HS-27A (cell line): ENCODE results near the gene B4GALT3.
A peak's percentile ranks its signal among the peaks of the same experiment; 100 is the strongest.

ENCODE experiments used
- DNase-seq: peaks from one replicate; pipeline ENCODE4 v3.0.0-alpha.2; 2012; ENCODE audit warnings: low read depth, missing footprints

The B4GALT3 gene

DNA sequence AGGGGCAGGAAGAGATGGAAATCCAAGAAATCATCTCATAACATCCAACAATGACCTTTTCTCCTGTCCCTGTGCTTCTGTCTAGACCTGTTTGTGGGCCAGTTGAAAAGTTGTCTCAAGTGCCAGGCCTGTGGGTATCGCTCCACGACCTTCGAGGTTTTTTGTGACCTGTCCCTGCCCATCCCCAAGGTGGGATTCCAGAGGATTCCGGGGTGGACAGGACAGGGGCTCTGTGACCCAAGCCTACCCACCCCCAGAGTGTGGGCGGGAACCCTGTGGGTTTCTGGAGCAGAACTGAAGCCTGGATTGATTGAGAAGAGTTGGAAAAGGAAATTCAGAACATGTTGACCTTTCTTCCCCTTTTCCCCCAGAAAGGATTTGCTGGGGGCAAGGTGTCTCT is 13.5 kb downstream of the B4GALT3 start:
- DNase-seq, result no peak

DNA sequence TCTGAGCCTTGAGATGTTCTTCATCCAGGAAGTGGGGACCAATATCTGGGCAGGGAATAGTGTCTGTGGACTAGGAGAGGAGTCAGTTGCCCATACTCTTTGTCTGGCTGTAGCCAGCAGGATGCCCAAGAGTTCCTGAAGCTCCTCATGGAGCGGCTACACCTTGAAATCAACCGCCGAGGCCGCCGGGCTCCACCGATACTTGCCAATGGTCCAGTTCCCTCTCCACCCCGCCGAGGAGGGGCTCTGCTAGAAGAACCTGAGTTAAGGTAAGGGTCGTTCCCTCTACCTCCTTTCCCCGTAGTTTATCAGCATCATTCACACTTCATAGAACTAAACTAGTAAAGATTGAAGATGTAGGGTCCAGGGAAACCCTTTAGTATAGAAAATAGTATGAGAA is 14.5 kb downstream of the B4GALT3 start:
- DNase-seq, result no peak

GRCh38 chr1:161162052-161162451 is 15.3 kb downstream of the B4GALT3 start:
- no peak for DNase-seq

DNA sequence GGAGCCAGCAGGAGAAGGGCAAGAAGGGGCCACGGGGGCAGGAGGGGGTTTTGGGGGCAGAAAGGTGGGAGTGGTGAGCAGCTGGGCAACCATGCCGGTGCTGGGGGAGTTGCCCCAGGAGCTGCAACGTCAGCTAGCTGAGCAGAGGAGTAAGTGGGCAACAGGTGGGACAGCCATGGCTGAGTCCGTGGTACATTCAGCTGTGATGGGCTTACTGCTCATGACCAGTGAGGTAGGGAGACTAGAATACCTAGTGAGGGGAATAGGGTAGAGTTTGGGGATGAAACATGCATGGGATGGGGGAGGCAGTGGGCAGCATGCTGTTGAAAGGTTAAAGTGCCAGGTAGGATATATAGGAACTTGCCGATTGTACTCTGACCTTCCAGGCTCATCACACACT is 15.7 kb downstream of the B4GALT3 start:
- no peak for DNase-seq

GRCh38 chr1:161160671-161161145 is 16.6 kb downstream of the B4GALT3 start:
- DNase-seq, result no peak

GRCh38 chr1:161159913-161160243 is 17.4 kb downstream of the B4GALT3 start:
- DNase-seq, result no peak

- DNase-seq, result peak; percentile 66
Measured at GRCh38 chr1:161159087-161159912, 18.0 kb downstream of the B4GALT3 start, which contains the start of gene USP21. USP21 (plus strand) TSS chr1:161159500; CDS start chr1:161160641, 1,141 bp downstream.

DNA sequence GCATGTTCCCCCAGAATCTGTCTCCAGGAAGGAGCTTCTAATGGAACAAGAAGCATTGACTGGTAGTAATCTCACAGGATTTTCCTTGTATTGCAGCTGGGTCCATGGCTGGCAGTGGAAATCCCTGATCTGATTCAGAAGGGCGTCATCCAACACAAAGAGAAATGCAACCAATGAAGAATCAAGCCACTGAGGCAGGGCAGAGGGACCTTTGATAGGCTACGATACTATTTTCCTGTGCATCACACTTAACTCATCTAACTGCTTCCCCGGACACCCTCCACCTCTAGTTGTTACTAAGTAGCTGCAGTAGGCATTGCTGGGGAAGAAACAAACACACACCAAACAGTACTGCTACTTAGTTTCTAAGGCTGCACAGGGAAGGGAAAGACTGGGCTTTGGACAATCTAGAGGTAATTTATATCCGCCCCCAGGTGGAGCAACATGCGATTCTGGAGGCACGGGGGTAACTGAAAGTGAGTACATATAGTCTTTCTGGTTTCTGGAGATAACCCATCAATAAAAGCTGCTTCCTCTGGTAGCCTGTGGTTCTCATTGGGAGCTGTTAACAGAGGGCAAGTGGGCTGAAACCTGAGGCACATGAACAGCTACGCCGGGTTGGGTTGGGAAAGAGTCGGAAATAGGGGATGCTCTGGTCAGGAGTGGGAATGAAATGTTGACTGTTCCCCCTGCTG is 18.8 kb downstream of the B4GALT3 start:
- no peak for DNase-seq

GRCh38 chr1:161157867-161158266 is 19.4 kb downstream of the B4GALT3 start:
- DNase-seq, result no peak

DNA sequence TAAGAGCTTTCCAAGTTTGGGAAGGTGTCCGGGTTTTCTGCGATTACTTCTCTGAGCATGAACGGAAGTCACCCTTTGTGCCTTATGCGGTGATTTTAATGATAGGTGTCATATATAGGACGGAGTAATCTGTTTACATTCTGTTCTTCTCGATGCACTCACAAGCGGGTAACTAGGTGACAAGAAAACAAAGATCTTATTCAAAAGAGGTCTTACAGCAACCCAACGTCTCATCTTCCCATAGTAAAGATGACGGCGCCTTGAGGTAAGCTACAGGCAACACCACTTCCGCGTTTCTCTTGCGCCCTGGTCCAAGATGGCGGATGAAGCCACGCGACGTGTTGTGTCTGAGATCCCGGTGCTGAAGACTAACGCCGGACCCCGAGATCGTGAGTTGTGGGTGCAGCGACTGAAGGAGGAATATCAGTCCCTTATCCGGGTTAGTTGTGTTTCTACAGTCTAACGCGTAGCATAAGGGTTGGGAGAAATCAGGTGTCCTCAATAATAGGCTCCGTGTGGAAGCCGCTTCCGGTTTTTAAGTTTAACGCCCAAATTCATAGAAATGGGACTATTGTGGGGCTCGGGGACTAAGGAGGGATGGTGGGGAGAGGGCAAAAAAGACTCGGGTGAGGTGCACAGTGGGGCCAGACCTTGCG is 23.5 kb downstream of the B4GALT3 start, which contains the start of gene UFC1:
Gene UFC1 (plus strand): TSS at position 297 of the 656 bp plus-strand sequence. CDS start 20 bp downstream, at position 317.
- DNase-seq, result peak; percentile 77

DNA sequence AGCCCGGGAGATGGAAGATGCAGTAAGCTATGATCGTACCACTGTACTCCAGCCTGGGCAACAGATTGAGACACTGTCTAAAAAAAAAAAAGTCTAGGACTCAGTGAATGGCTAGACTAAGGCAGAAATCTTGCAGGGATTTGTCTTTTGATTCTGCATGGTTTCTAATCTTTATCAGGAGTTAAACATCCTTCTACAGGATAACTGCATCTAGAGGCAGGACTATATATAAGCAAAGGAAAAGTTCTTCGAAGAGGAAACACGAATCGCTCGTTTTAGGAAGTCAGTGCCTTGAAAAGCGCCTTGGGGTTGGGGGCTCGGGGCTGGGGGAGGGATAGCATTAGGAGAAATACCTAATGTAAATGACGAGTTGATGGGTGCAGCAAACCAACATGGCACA is 24.1 kb downstream of the B4GALT3 start:
- no peak for DNase-seq

DNA sequence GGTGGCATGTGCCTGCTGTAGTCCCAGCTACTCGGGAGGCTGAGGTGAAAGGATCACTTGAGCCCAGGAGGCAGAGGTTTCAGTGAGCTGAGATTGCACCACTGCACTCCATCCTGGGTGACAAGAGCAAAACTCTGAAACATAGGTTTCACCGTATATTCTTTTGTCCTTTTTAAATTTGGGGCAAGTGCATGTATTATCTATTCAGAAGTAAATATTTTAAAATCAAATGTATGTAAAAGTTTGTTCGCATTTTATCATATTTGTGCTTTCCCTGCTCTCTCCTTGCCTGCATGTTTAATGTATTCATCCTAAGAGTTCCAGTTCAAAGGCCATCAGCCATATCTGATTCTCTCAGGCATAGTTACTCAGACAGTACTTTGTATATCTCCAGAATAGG is 31.5 kb downstream of the B4GALT3 start:
- DNase-seq, result no peak

- DNase-seq, result no peak
Measured at GRCh38 chr1:161140755-161141400, 36.4 kb downstream of the B4GALT3 start.

DNA sequence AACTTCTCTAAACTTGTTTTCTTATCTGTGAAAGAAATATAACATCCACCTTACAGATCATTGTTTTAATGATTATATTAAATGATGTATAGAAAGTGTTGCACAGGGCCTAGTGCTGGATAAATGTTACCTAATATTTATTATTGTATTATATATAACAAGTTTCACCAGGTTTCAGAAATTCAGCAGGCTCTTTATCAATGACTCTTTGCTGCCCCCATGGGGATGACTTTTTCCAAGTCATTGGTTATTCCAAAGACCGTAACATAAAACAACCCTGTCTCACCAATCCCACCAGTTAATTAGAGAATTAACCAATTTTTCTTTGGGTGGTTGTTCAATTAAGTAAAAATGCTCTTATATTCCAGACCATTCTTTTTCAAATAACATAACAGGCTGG is 37.5 kb downstream of the B4GALT3 start:
- DNase-seq, result no peak

- DNase-seq, result no peak
Measured at GRCh38 chr1:161138431-161138830, 38.9 kb downstream of the B4GALT3 start.

DNA sequence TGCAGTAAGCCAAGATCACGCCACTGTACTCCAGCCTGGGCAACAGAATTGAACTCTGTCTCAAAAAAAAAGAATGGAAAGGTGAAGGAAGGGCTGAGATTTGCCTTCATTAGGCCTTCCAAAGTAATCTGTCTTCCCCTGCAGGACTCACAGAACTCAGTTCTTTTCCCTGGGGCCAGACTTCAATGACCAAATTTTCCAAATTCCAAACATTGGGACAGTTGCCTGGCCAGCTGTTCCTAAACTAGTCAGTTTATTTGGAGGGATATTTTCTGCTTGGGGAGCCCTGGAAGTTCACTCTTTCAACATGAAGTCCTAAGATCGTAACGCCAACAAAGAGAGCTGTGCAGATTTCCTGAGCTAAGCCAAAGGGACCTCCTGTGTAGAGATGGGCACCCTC is 39.4 kb downstream of the B4GALT3 start:
- no peak for DNase-seq

DNA sequence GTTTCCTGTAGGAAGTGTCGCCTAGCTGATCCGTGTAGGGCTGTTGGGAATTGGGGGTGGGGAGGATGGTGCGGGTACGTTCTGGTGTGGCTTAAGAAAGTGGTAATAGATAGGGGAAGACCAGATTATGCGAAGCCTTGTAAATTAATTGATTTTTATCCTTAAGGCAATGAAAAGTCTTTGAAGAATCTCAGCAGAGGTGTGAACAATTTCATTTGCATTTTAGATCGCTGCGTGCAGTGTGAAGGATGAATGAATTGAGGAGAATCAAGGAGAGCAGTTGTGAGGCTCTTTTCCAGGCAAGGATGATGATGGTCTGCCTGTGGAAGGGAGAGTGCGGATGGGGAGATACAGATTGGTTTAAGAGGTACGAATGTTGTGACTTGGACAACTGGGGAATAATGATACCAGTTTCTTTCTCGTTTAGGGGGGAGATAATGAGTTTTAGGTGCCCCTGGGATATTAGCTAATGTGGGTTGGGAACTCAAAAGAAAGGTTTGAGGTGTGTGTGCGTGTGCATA is 44.0 kb downstream of the B4GALT3 start:
- no peak for DNase-seq

DNA sequence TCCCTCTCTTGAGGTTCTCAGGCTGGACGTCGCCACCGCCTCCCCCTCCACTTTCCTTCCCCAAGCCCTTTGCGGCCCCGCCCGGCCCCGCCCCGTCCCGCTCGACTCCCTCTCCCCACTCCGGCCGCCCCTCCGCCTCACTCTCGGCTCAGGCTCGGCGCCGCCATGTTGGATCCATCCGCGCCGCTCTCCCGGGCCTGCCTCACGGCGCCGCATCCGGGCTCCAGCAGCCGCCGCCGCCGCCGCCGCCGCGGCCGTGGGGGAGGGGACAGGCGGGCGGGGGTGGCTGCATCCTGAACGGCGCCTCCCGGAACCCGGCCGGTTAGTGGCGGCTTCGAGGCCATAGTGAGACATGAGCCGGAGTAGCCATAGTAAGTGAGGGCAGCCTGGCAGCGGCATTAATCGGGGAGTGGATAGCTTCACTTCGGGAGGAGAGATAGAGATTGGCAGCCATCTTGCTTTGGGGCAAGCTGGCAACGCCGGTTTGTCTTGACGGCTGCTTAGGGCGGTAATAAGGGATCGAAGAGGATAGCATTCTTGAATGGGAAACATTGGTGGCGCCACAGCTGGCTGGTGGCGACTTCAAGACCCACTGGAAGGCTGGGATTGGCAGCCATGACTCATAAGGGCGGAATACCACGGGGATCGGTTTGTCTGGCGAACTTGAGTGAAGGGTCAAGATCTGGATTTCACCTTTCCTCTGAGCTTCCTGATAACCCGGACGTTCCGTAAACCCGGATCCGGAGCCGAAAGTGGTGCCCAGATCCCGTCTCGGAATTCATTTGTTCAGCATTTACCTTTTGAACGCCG is 44.7 kb downstream of the B4GALT3 start, which contains the start of gene DEDD:
Gene DEDD (minus strand): TSS at position 258 of the 810 bp plus-strand sequence. CDS start 8,205 bp downstream, outside the sequence.
- peak; percentile 93 for DNase-seq

DNA sequence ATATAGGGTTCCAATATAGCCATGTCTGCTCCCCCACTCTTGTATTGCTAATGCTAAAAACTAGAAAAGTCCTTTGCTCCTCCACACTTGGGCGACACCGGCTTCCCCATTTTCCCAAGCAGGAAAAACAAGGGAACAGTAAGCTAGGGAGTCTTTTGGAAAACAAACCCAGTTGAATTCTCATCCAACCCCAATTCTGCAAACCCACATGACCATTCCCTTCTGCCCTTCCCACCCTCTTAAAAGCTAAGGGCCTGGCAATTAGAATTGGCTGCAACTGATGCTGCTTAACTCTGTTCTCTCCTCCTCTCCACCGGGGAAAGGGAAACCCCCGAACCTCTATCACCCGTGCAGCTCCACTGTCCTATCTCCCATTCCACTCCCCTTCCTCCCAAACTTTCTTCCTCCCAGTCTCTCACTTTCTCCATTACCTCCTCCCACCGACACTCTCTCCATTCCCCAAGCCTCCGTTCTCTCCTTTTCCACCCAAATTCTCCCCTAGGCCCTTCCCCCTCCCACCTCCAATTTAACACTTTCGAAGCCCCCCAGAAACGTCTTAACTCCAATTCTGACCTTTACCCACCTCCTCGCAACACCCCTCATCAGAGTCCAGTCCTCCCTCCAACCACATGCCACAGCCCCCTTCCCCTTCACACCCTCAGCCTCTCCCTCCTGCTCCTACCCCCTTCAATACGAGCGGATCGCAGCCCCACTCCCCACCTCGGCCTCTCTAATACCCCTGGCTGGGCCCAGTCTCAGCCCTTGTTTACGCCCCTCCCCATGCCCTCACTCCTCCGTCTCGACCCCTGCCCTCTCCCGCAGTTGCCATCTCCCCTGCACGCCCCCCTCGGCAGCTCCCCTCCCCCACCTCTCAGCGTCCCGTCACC is 45.5 kb downstream of the B4GALT3 start:
- no peak for DNase-seq

GRCh38 chr1:161130266-161130665 is 47.0 kb downstream of the B4GALT3 start:
- no peak for DNase-seq
